ENCODE measurements around the gene CHST5.

- TF ChIP-seq, protein P1, sequence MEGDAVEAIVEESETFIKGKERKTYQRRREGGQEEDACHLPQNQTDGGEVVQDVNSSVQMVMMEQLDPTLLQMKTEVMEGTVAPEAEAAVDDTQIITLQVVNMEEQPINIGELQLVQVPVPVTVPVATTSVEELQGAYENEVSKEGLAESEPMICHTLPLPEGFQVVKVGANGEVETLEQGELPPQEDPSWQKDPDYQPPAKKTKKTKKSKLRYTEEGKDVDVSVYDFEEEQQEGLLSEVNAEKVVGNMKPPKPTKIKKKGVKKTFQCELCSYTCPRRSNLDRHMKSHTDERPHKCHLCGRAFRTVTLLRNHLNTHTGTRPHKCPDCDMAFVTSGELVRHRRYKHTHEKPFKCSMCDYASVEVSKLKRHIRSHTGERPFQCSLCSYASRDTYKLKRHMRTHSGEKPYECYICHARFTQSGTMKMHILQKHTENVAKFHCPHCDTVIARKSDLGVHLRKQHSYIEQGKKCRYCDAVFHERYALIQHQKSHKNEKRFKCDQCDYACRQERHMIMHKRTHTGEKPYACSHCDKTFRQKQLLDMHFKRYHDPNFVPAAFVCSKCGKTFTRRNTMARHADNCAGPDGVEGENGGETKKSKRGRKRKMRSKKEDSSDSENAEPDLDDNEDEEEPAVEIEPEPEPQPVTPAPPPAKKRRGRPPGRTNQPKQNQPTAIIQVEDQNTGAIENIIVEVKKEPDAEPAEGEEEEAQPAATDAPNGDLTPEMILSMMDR (IDR thresholded peaks at IDR 0.05; ENCODE audit: borderline replicate concordance, extremely low read depth, low read length, poor library complexity, severe bottlenecking), result no peak
- no peak for TF ChIP-seq EZH2 (IDR thresholded peaks at IDR 0.05; ENCODE audit: borderline replicate concordance, low read depth, low read length, severe bottlenecking)
These were observed at the start of gene CHST5 for GRCh38 chr16:75535901-75536300.
